H9 (cell line): Measurements from ENCODE around the gene IGF1R. TPM values are rescaled to one million over a fixed set of nuclear protein-coding genes. Genes with fewer than 3 reads are reported as not detected.

Source experiments
- DNase-seq: peaks from one replicate; pipeline ENCODE4 v3.0.0-alpha.2; 2017
- H2AFZ ChIP-seq: one replicate; pipeline ENCODE4 v1.6.1; 2013; ENCODE audit warnings: mild to moderate bottlenecking, low read length, control low read depth, moderate library complexity
- H2AK5ac ChIP-seq: 2 replicates; pipeline ENCODE4 v1.6.1; 2013; ENCODE audit warnings: low read length, control low read depth, mixed read lengths; ENCODE audit not compliant: insufficient read length
- H2BK120ac ChIP-seq: one replicate; pipeline ENCODE4 v1.6.1; 2013; ENCODE audit warnings: low read depth, mild to moderate bottlenecking, low read length, control low read depth, inconsistent platforms; ENCODE audit not compliant: poor library complexity, severe bottlenecking
- H2BK12ac ChIP-seq: 2 replicates; pipeline ENCODE4 v1.6.1; 2013; ENCODE audit warnings: low read length, control low read depth, mixed read lengths, low read depth; ENCODE audit not compliant: insufficient read length
- H2BK15ac ChIP-seq: 2 replicates; pipeline ENCODE4 v1.6.1; 2013; ENCODE audit warnings: low read depth, low read length, control low read depth
- H2BK20ac ChIP-seq: one replicate; pipeline ENCODE4 v1.6.1; 2013; ENCODE audit warnings: low read depth, mild to moderate bottlenecking, low read length, control low read depth, inconsistent platforms; ENCODE audit not compliant: poor library complexity, severe bottlenecking
- H2BK5ac ChIP-seq: 2 replicates; pipeline ENCODE4 v1.6.1; 2013; ENCODE audit warnings: low read length, control low read depth, mixed read lengths; ENCODE audit not compliant: insufficient read length
- H3K14ac ChIP-seq: 2 replicates; pipeline ENCODE4 v1.6.1; 2013; ENCODE audit warnings: low read length, control low read depth; ENCODE audit not compliant: insufficient read depth
- H3K18ac ChIP-seq: 2 replicates; pipeline ENCODE4 v1.6.1; 2013; ENCODE audit warnings: low read depth, mild to moderate bottlenecking, mixed read lengths, low read length, control low read depth; ENCODE audit not compliant: insufficient read length
- H3K23ac ChIP-seq: 2 replicates; pipeline ENCODE4 v1.6.1; 2013; ENCODE audit warnings: low read length, control low read depth, mixed read lengths, low read depth; ENCODE audit not compliant: insufficient read length
- H3K23me2 ChIP-seq: 2 replicates; pipeline ENCODE4 v1.6.1; 2013; ENCODE audit warnings: low read depth, mild to moderate bottlenecking, mixed read lengths, low read length, control low read depth; ENCODE audit not compliant: insufficient read length, poor library complexity, severe bottlenecking
- H3K27ac ChIP-seq: 2 replicates; pipeline ENCODE4 v1.5.1; 2013; ENCODE audit warnings: low read length, control low read depth, mixed read lengths, low read depth; ENCODE audit not compliant: insufficient read length
- H3K27me3 ChIP-seq: 2 replicates; pipeline ENCODE4 v1.6.1; 2013; ENCODE audit warnings: low read length, control low read depth, inconsistent platforms; ENCODE audit not compliant: insufficient read depth
- H3K4ac ChIP-seq: 2 replicates; pipeline ENCODE4 v1.6.1; 2013; ENCODE audit warnings: low read depth, mild to moderate bottlenecking, control low read depth, inconsistent platforms, low read length, moderate library complexity
- H3K4me1 ChIP-seq: 2 replicates; pipeline ENCODE4 v1.6.1; 2013; ENCODE audit warnings: low read length, control low read depth, inconsistent platforms; ENCODE audit not compliant: insufficient read depth
- H3K4me2 ChIP-seq: 2 replicates; pipeline ENCODE4 v1.6.1; 2013; ENCODE audit warnings: low read length, control low read depth, mixed read lengths; ENCODE audit not compliant: insufficient read length, insufficient read depth
- H3K56ac ChIP-seq: 2 replicates; pipeline ENCODE4 v1.6.1; 2013; ENCODE audit warnings: low read depth, mild to moderate bottlenecking, mixed read lengths, low read length, control low read depth; ENCODE audit not compliant: insufficient read length
- H3K79me1 ChIP-seq: 2 replicates; pipeline ENCODE4 v1.6.1; 2013; ENCODE audit warnings: low read depth, mild to moderate bottlenecking, moderate library complexity, low read length, control low read depth, inconsistent platforms; ENCODE audit not compliant: insufficient read depth, poor library complexity, severe bottlenecking
- H3K79me2 ChIP-seq: 2 replicates; pipeline ENCODE4 v1.6.1; 2013; ENCODE audit warnings: low read length, control low read depth, inconsistent platforms; ENCODE audit not compliant: insufficient read depth
- H3K9ac ChIP-seq: 2 replicates; pipeline ENCODE4 v1.6.1; 2013; ENCODE audit warnings: low read length, control low read depth, mixed read lengths; ENCODE audit not compliant: insufficient read length; ENCODE audit errors: extremely low read depth
- H3K9me3 ChIP-seq: one replicate; pipeline ENCODE4 v1.6.1; 2013; ENCODE audit warnings: low read depth, low read length, inconsistent platforms; ENCODE audit not compliant: control insufficient read depth
- H3T11ph ChIP-seq: one replicate; pipeline ENCODE4 v1.6.1; 2013; ENCODE audit warnings: mild to moderate bottlenecking, low read length, control low read depth, inconsistent platforms
- H4K20me1 ChIP-seq: one replicate; pipeline ENCODE4 v1.6.1; 2013; ENCODE audit not compliant: control insufficient read depth, insufficient read length, insufficient read depth
- H4K5ac ChIP-seq: 2 replicates; pipeline ENCODE4 v1.6.1; 2013; ENCODE audit warnings: low read depth, mild to moderate bottlenecking, mixed read lengths, low read length, control low read depth; ENCODE audit not compliant: insufficient read length
- H4K8ac ChIP-seq: replicated peaks from 2 replicates; pipeline ENCODE4 v1.6.1; 2013; ENCODE audit warnings: low read length, control low read depth, mixed read lengths, low read depth; ENCODE audit not compliant: insufficient read length
- H4K91ac ChIP-seq: 2 replicates; pipeline ENCODE4 v1.6.1; 2013; ENCODE audit warnings: low read depth, mild to moderate bottlenecking, moderate library complexity, mixed read lengths, low read length, control low read depth; ENCODE audit not compliant: insufficient read length
- H3K27ac Mint-ChIP-seq, 3 experiments: 2 replicates in 2 of 3; 3 replicates in 1 of 3; pipeline ENCODE4 v1.8.0; 2020 to 2021; ENCODE audit warnings: mixed read lengths in 3 of 3, mild to moderate bottlenecking in 1 of 3, moderate library complexity in 1 of 3
- H3K27me3 Mint-ChIP-seq: 2 replicates; pipeline ENCODE4 v1.8.0; 2021; ENCODE audit warnings: low read depth, mild to moderate bottlenecking, moderate library complexity, mixed read lengths
- H3K36me3 Mint-ChIP-seq, 3 experiments: 2 replicates in 2 of 3; 3 replicates in 1 of 3; pipeline ENCODE4 v1.8.0; 2020 to 2021; ENCODE audit warnings: low read depth in 3 of 3, mixed read lengths in 3 of 3; ENCODE audit not compliant: insufficient read depth in 1 of 3
- H3K4me1 Mint-ChIP-seq, 2 experiments: 2 replicates each; pipeline ENCODE4 v1.8.0; 2020; ENCODE audit warnings: mixed read lengths in 2 of 2
- H3K4me3 Mint-ChIP-seq, 2 experiments: 2 replicates in 1 of 2; 3 replicates in 1 of 2; pipeline ENCODE4 v1.8.0; 2020 to 2021; ENCODE audit warnings: mild to moderate bottlenecking in 2 of 2, mixed read lengths in 2 of 2, moderate library complexity in 1 of 2
- H3K9me3 Mint-ChIP-seq, 2 experiments: 2 replicates in 1 of 2; 3 replicates in 1 of 2; pipeline ENCODE4 v1.8.0; 2020; ENCODE audit warnings: mild to moderate bottlenecking in 2 of 2, mixed read lengths in 2 of 2, moderate library complexity in 1 of 2
- CTCF ChIP-seq: fragments of 200-600 bp; sonication (generic); conservative IDR thresholded peaks from 3 replicates; pipeline ENCODE4 v1.8.0; 2021; ENCODE audit warnings: antibody characterized with exemption, mild to moderate bottlenecking
- WGBS: extraction: QIAGEN DNeasy Blood & Tissue Kit; methylation state at CpG from one replicate; pipeline ENCODE4 v1.1.7; 2013; ENCODE audit warnings: missing lambda C conversion rate, low lambda C conversion rate, mixed read lengths; ENCODE audit not compliant: insufficient read length; ENCODE audit errors: extremely low coverage; 5-methylcytosine and 5-hydroxymethylcytosine counted together
- total RNA-seq: library from RNA; stranded (reverse); gene quantifications from 2 replicates; pipeline ENCODE4 v1.2.1, GENCODE V29; 2021

The IGF1R gene
- total RNA-seq, 1 experiment from 2014 or later = 70.0 TPM

GRCh38 chr15:98827217-98827616 is 178.9 kb downstream of the IGF1R start:
- Mint-ChIP-seq H3K27ac (peak overlapping the region; percentile 62 to 77 (median 62); a peak in 3 of 7 replicates), H3K4me3 (peak overlapping the region in 1 of 2 experiments; percentile 18; a peak in 1 of 5 replicates), H3K36me3 (peaks cover 29 to 41% (median 34%) of the 10 kb centered on the region in 3 experiments), H3K9me3 (peaks cover 30 to 33% of the 10 kb centered on the region in 2 experiments), H3K27me3 (no peaks in the 10 kb centered on the region), H3K4me1 (peaks cover 73 to 79% of the 10 kb centered on the region in 2 experiments)
- Histone ChIP-seq H3K23me2 (no peaks in the 10 kb centered on the region), H3K9me3 (peaks cover 5% of the 10 kb centered on the region), H2AK5ac (no peak overlapping the region), H3K79me1 (peaks cover 8% of the 10 kb centered on the region), H2BK15ac (no peak overlapping the region), H3K4me1 (peaks cover 18% of the 10 kb centered on the region; the same call in 1 of the 2 replicates), H3K14ac (no peak overlapping the region), H3K27ac (no peak overlapping the region), H3K9ac (no peak overlapping the region), H4K5ac (no peak overlapping the region), H4K91ac (no peak overlapping the region), H4K8ac (no peak overlapping the region), H3K23ac (no peak overlapping the region), H2BK5ac (no peak overlapping the region), H2AFZ (no peak overlapping the region), H4K20me1 (peaks cover 2% of the 10 kb centered on the region), H3K4ac (no peak overlapping the region), H3K18ac (no peak overlapping the region), H3T11ph (no peak overlapping the region), H2BK120ac (no peak overlapping the region), H2BK20ac (no peak overlapping the region), H3K79me2 (peaks cover 26% of the 10 kb centered on the region; the same call in 1 of the 2 replicates), H3K56ac (no peak overlapping the region), H3K4me2 (peak overlapping the region; percentile 15), H2BK12ac (no peak overlapping the region), H3K27me3 (no peaks in the 10 kb centered on the region)
- DNase-seq = no peak
- no peak for TF ChIP-seq CTCF
- no CpG with 5 or more reads among the region's 3 CpGs for WGBS
